GF-D8 (cell line): ENCODE data around the gene ANKZF1.

Experiments
- DNase-seq: peaks from one replicate; lab custom pipeline; 2025; lab: John Stamatoyannopoulos, UW

The ANKZF1 gene

GRCh38 chr2:219228041-219228910 is 1.3 kb upstream of the ANKZF1 start:
- DNase-seq = no peak

GRCh38 chr2:219228911-219229304 is 698 bp upstream of the ANKZF1 start:
- DNase-seq = no peak

- no peak for DNase-seq
These were observed 494 bp downstream of the ANKZF1 start for GRCh38 chr2:219230059-219230540.

GRCh38 chr2:219234331-219234730 is 4.7 kb downstream of the ANKZF1 start:
- no peak for DNase-seq

GRCh38 chr2:219243291-219243761 is 13.7 kb downstream of the ANKZF1 start:
- no peak for DNase-seq

DNA sequence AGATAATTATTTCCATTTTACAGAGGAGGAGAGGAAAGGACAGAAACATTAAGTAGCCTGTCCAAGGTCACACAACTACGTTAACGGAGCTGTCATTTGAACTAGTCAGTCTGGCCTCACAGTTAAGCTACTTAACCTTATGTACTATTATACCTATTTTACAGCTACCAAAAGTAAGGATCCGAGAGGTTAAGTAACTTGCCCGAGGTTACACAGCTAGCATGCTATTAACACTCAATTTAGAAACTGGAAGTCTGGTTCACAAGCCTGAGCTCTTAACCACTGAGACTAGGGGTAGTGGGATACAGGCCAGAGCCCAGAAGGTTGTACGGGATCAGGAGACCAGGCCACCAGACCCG is 15.2 kb downstream of the ANKZF1 start:
- no peak for DNase-seq

GRCh38 chr2:219245148-219245898 is 15.7 kb downstream of the ANKZF1 start, which contains the start of the genes GLB1L and STK16:
GLB1L (minus strand) TSS chr2:219245444; CDS start chr2:219243573, 1,871 bp downstream.
STK16 (plus strand) TSS chr2:219245479; CDS start chr2:219246000, 521 bp downstream.
- peak; percentile 30 for DNase-seq

- no peak for DNase-seq
These were observed 16.3 kb downstream of the ANKZF1 start for GRCh38 chr2:219245899-219246230.

- no peak for DNase-seq
These were observed 17.0 kb downstream of the ANKZF1 start for GRCh38 chr2:219246559-219246958.

GRCh38 chr2:219247678-219248642 is 18.4 kb downstream of the ANKZF1 start:
- DNase-seq = peak; percentile 67

GRCh38 chr2:219248845-219249202 is 19.2 kb downstream of the ANKZF1 start:
- no peak for DNase-seq

GRCh38 chr2:219249203-219249980 is 19.8 kb downstream of the ANKZF1 start:
- peak; percentile 80 for DNase-seq

- DNase-seq = peak; percentile 79
These were observed 20.6 kb downstream of the ANKZF1 start for GRCh38 chr2:219250049-219250781.

- no peak for DNase-seq
These were observed 22.1 kb downstream of the ANKZF1 start for GRCh38 chr2:219251656-219252055.

- DNase-seq = no peak
These were observed 22.5 kb downstream of the ANKZF1 start for GRCh38 chr2:219252084-219252483.

DNA sequence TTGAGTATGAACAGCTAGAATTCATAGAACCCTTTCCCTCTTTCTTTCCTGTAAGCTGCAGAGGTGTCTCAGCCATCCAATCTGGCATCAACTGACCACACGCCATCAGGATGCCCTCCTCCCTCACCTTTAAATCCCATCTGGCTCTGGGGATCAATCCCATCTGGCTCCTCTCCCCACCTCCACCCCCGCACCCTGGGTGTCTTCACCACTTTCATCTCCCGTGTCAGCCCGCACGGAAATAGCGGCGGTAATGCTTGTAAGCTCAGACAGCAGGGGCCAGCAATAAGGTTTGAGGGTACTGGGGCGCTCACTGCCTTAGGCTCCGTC is 22.9 kb downstream of the ANKZF1 start:
- no peak for DNase-seq

DNA sequence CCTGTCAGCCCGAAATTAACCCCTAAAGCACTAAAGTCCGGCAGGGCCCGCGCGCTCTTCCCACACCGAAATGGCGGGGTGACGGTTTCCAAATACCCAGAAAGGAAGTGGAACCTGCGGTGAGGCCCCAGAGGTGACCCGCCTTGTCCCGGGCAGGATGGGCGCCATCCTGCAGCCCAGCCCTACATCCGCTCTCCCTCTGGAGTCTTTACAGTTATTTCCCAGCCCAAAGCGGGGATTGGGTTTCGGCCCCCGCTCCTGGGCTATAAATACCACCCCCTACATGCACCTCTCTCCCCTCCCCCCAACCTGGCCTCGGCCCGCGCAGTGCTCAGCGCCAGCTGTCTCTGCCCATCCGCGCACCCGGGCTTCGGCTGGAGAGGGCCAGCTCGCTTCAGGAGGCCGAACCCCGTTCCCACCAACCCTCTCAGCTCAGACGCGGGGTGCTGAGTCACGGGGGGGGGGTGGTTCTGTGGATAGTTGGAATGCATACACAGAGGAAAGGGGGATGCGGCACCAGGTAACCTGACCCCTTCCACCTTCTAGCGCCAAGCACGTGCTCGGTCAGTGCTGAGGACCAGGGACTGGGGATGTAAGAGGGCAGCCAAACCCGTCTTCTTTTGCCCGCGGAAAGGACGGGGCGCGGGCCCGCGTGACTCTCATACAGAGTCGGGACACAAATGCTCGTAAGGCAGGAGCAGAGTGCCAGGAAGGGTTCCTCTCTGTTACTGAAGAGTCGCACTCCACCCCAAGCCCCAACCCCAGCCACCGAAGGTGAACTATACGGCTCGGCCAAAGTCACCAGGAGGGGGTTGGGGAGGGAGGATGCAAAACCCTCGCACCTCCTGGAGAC is 23.5 kb downstream of the ANKZF1 start, which contains the start of gene TUBA4B:
TUBA4B (plus strand) TSS at position 344 of the 853 bp plus-strand sequence; CDS start at position 509, 165 bp downstream.
- DNase-seq = peak; percentile 46

DNA sequence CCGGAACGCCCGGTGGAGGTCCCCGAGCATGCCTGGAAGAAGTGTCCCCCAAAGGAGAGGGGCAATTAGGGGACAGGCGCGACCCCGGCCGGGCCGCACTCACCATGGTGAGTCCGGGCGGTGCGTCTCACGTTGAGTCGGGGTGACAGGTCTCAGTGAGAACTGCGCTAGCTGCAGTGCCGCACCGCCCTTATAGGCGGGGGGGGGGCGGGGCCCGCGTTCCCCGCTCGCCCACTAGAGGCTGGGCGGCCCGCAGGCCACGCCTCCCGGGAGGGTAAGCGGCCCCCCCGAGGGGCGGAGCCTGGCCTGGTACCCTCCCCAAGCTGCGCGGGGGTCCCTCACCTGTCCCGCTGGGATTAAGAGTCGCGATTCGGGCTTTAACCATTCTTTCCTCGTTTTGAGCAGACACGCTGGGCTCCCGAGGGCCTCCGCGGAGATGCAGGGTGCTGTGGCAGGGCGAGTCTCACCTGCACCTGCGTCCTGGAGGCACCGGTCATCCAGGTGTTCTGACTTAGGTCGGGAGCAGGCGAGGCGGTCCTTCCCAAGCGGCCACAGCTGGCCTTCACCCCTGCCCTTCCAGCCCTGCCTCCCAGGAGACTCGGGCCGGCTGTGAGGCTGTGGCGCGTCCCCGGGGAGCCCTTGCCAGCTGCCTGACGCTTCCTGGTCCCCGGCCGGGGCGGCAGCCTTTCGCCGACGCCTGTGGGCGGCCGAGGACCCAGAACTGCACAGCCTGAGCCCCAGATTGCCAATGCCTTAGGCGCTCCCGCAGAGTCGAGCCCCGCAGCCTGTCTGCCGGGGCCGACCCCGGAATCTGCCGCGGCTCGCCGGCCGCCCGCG is 24.4 kb downstream of the ANKZF1 start, which contains the start of gene TUBA4A:
TUBA4A (minus strand) TSS at position 166 of the 837 bp plus-strand sequence; CDS start at position 106, 60 bp downstream.
- peak; percentile 29 for DNase-seq
